Measurements from ENCODE around the gene OR51D1.

Gene OR51D1

DNA sequence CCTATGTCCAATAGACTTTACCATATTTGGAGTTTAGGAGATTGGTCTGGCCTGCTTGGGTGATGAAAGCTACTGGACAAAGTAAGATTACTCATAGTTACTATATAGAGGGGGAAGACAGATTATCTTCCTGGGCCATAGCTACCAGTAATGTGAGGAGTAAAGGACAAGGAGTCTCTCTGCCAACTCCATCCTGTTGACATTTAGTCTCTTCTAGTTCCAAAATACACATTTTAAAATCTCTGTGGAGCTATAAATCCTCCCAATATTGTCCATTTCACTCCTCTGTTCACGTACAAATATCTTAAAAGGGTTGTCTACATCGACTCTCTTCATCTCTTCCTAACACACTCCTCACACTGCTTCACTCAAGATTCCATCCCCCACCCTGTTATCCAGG is 1.1 kb upstream of the OR51D1 start:
- DNase-seq (ENCODE audit: low read depth) = no peak
- H3K4me3 ChIP-seq (ENCODE audit: low read depth, low read length) = no peak overlapping the region
- TF ChIP-seq, protein P1, sequence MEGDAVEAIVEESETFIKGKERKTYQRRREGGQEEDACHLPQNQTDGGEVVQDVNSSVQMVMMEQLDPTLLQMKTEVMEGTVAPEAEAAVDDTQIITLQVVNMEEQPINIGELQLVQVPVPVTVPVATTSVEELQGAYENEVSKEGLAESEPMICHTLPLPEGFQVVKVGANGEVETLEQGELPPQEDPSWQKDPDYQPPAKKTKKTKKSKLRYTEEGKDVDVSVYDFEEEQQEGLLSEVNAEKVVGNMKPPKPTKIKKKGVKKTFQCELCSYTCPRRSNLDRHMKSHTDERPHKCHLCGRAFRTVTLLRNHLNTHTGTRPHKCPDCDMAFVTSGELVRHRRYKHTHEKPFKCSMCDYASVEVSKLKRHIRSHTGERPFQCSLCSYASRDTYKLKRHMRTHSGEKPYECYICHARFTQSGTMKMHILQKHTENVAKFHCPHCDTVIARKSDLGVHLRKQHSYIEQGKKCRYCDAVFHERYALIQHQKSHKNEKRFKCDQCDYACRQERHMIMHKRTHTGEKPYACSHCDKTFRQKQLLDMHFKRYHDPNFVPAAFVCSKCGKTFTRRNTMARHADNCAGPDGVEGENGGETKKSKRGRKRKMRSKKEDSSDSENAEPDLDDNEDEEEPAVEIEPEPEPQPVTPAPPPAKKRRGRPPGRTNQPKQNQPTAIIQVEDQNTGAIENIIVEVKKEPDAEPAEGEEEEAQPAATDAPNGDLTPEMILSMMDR (IDR thresholded peaks at IDR 0.05; ENCODE audit: insufficient read depth, low read depth, low read length, missing control alignments) = no peak

GRCh38 chr11:4637662-4638047 is 378 bp downstream of the OR51D1 start:
- TF ChIP-seq, protein P1 (IDR thresholded peaks at IDR 0.05; ENCODE audit: insufficient read depth, low read depth, low read length, missing control alignments) = no peak
- no peak overlapping the region for H3K4me3 ChIP-seq (ENCODE audit: low read depth, low read length)
- no peak for DNase-seq (ENCODE audit: low read depth)

GRCh38 chr11:4639931-4640330 is 2.7 kb downstream of the OR51D1 start:
- TF ChIP-seq, protein P1 (IDR thresholded peaks at IDR 0.05; ENCODE audit: insufficient read depth, low read depth, low read length, missing control alignments) = no peak
- no peak for DNase-seq (ENCODE audit: low read depth)
- no peak overlapping the region for H3K4me3 ChIP-seq (ENCODE audit: low read depth, low read length)

GRCh38 chr11:4641501-4641900 is 4.2 kb downstream of the OR51D1 start:
- DNase-seq (ENCODE audit: low read depth) = no peak
- TF ChIP-seq, protein P1 (IDR thresholded peaks at IDR 0.05; ENCODE audit: insufficient read depth, low read depth, low read length, missing control alignments) = no peak
- H3K4me3 ChIP-seq (ENCODE audit: low read depth, low read length) = no peak overlapping the region

- no peak for DNase-seq (ENCODE audit: low read depth)
- TF ChIP-seq, protein P1 (IDR thresholded peaks at IDR 0.05; ENCODE audit: insufficient read depth, low read depth, low read length, missing control alignments) = no peak
- H3K4me3 ChIP-seq (ENCODE audit: low read depth, low read length) = no peak overlapping the region
Observed at GRCh38 chr11:4642043-4642442, 4.8 kb downstream of the OR51D1 start.

DNA sequence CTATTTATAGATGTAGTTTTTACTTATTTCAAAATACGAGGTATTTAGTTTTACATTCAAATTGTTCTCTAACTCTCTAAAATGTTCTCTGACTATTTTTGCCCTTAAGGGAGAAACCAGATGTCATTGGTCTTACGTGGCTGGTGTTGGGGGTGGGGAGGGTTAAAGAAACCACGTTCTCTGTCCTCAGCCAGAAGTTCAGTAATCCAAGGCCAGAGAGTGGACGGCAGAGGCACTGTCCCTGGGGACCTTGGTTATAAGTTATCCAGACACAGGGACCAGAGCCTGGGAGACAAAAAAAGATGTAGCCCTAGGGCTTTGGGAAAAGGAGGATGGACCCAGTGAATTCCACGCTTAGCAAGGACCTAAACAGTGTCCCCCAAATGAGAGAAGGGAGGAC is 5.8 kb downstream of the OR51D1 start:
- H3K4me3 ChIP-seq (ENCODE audit: low read depth, low read length) = no peak overlapping the region
- no peak for DNase-seq (ENCODE audit: low read depth)
- TF ChIP-seq, protein P1 (IDR thresholded peaks at IDR 0.05; ENCODE audit: insufficient read depth, low read depth, low read length, missing control alignments) = no peak

DNA sequence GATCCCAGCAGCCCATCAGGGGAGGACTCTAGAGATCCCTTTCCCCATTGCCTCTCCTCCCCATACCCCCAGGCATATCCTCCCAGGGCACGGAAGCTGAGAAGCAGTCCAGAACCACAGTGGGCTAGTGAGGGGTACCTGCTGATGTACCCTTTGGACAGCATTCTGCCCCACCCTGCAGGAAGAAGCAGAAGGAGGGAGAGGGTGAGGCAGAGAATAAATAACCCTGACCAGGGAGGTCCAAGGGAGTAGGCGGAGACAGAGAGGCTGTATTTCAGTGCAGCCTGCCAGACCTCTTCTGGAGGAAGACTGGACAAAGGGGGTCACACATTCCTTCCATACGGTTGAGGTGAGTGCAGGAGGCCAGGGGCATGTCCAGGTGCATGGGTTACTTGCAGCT is 6.4 kb downstream of the OR51D1 start, which contains the start of gene OR51E1:
Gene OR51E1 (plus strand): TSS at position 301 of the 400 bp plus-strand sequence. CDS start 8,545 bp downstream, outside the sequence.
- TF ChIP-seq, protein P1 (IDR thresholded peaks at IDR 0.05; ENCODE audit: insufficient read depth, low read depth, low read length, missing control alignments) = no peak
- H3K4me3 ChIP-seq (ENCODE audit: low read depth, low read length) = no peak within 1 kb of the TSS
- no peak for DNase-seq (ENCODE audit: low read depth)

Measured in GM12865 (cell line).